ENCODE results near the gene MUC6.

MUC6 gene

GRCh38 chr11:1053121-1053901 lies 16.8 kb upstream of the MUC6 start:
- TF ChIP-seq CTCF (IDR thresholded peaks at IDR 0.05; ENCODE audit: extremely low read depth, missing control alignments) = no peak
- DNase-seq (ENCODE audit: low spot score) = no peak

GRCh38 chr11:1052133-1053011 lies 15.9 kb upstream of the MUC6 start:
- DNase-seq (ENCODE audit: low spot score) = no peak
- no peak for TF ChIP-seq CTCF (IDR thresholded peaks at IDR 0.05; ENCODE audit: extremely low read depth, missing control alignments)

- no peak for DNase-seq (ENCODE audit: low spot score)
- no peak for TF ChIP-seq CTCF (IDR thresholded peaks at IDR 0.05; ENCODE audit: extremely low read depth, missing control alignments)
Measured at GRCh38 chr11:1051356-1052132, 15.0 kb upstream of the MUC6 start.

- peak; percentile 94 for DNase-seq (ENCODE audit: low spot score)
- TF ChIP-seq CTCF (IDR thresholded peaks at IDR 0.05; ENCODE audit: extremely low read depth, missing control alignments) = peak; percentile 97
Measured at GRCh38 chr11:1050581-1051355, 14.2 kb upstream of the MUC6 start.

- no peak for DNase-seq (ENCODE audit: low spot score)
- TF ChIP-seq CTCF (IDR thresholded peaks at IDR 0.05; ENCODE audit: extremely low read depth, missing control alignments) = no peak
Measured at GRCh38 chr11:1049911-1050580, 13.5 kb upstream of the MUC6 start.

- DNase-seq (ENCODE audit: low spot score) = no peak
- TF ChIP-seq CTCF (IDR thresholded peaks at IDR 0.05; ENCODE audit: extremely low read depth, missing control alignments) = no peak
Measured at GRCh38 chr11:1049431-1049891, 12.9 kb upstream of the MUC6 start.

Measured in GM20000 (cell line).